Measurements from ENCODE around the gene RUFY3. TPM values are rescaled to one million over a fixed set of nuclear protein-coding genes. Genes with fewer than 3 reads are reported as not detected.

Gene RUFY3
- total and polyA plus RNA-seq, 4 donors = 9.2 to 35.2 (median 15.0) TPM

GRCh38 chr4:70788733-70789132 is 67.0 kb downstream of the RUFY3 start:
- Histone ChIP-seq H3K4me3 (ENCODE audit: low read depth in 1 of 3, low read length in 3 of 3) (no peak overlapping the region), H3K9me3 (ENCODE audit: control insufficient read depth in 4 of 4, low read length in 3 of 4) (no peaks in the 10 kb centered on the region), H3K4me1 (ENCODE audit: control insufficient read depth in 4 of 4, insufficient read depth in 4 of 4, low read length in 3 of 4) (peaks cover 0 to 1% (median under 1%) of the 10 kb centered on the region in 4 donors), H3K9ac (ENCODE audit: low read depth in 1 of 2, low read length in 2 of 2) (no peak overlapping the region), H3K27me3 (ENCODE audit: control insufficient read depth in 4 of 4, insufficient read depth in 4 of 4, low read length in 3 of 4) (no peaks in the 10 kb centered on the region), H3K36me3 (ENCODE audit: control insufficient read depth in 4 of 4, insufficient read depth in 3 of 4, low read depth in 1 of 4, low read length in 3 of 4) (peaks cover 2 to 30% (median 25%) of the 10 kb centered on the region in 4 donors), H3K27ac (ENCODE audit: low read depth in 1 of 2, low read length in 2 of 2) (no peak overlapping the region)
- DNase-seq (ENCODE audit: low spot score) = no peak
- no peak for TF ChIP-seq NR2F2 (IDR thresholded peaks at IDR 0.05)
- TF ChIP-seq RXRA (IDR thresholded peaks at IDR 0.05) = no peak
- no peak for TF ChIP-seq YY1 (IDR thresholded peaks at IDR 0.05)
- TF ChIP-seq FOXA2 (IDR thresholded peaks at IDR 0.05) = no peak
- TF ChIP-seq FOXA1 (IDR thresholded peaks at IDR 0.05) = no peak
- no peak for TF ChIP-seq CTCF (IDR thresholded peaks at IDR 0.05; ENCODE audit: low read depth, low read length, missing input control)
- no peak for TF ChIP-seq JUND (IDR thresholded peaks at IDR 0.05)
- no peak for TF ChIP-seq REST (IDR thresholded peaks at IDR 0.05)
- no peak for TF ChIP-seq HNF4A (conservative IDR thresholded peaks at IDR 0.05)
- no peak for TF ChIP-seq RAD21 (IDR thresholded peaks at IDR 0.05)
- no peak for TF ChIP-seq GABPA (IDR thresholded peaks at IDR 0.05 in 1 of 2, conservative IDR thresholded peaks at IDR 0.05 in 1 of 2)
- no peak for TF ChIP-seq MAX (IDR thresholded peaks at IDR 0.05)
- no peak for TF ChIP-seq ATF3 (IDR thresholded peaks at IDR 0.05)
- 91% methylated on average over 1 of the region's 1 CpG for WGBS

GRCh38 chr4:70793626-70794025 is 71.9 kb downstream of the RUFY3 start:
- Histone ChIP-seq H3K27ac (ENCODE audit: low read depth in 1 of 2, low read length in 2 of 2) (no peak overlapping the region), H3K27me3 (ENCODE audit: control insufficient read depth in 4 of 4, insufficient read depth in 4 of 4, low read length in 3 of 4) (no peaks in the 10 kb centered on the region), H3K9ac (ENCODE audit: low read depth in 1 of 2, low read length in 2 of 2) (no peak overlapping the region), H3K4me1 (ENCODE audit: control insufficient read depth in 4 of 4, insufficient read depth in 4 of 4, low read length in 3 of 4) (peaks cover 0 to 6% (median 2%) of the 10 kb centered on the region in 4 donors), H3K36me3 (ENCODE audit: control insufficient read depth in 4 of 4, insufficient read depth in 3 of 4, low read depth in 1 of 4, low read length in 3 of 4) (peaks cover 0 to 23% (median 18%) of the 10 kb centered on the region in 4 donors), H3K9me3 (ENCODE audit: control insufficient read depth in 4 of 4, low read length in 3 of 4) (no peaks in the 10 kb centered on the region), H3K4me3 (ENCODE audit: low read depth in 1 of 3, low read length in 3 of 3) (no peak overlapping the region)
- WGBS = 50% methylated on average over 6 of the region's 6 CpGs
- TF ChIP-seq CTCF (IDR thresholded peaks at IDR 0.05; ENCODE audit: low read depth, low read length, missing input control) (no peak), YY1 (IDR thresholded peaks at IDR 0.05) (peak; percentile 30), JUND (IDR thresholded peaks at IDR 0.05) (no peak), ZBTB33 (IDR thresholded peaks at IDR 0.05) (no peak), FOXA1 (IDR thresholded peaks at IDR 0.05) (peak; percentile 17), RAD21 (IDR thresholded peaks at IDR 0.05) (peak in 1 of 2 donors; percentile 13), SP1 (IDR thresholded peaks at IDR 0.05) (no peak), ATF3 (IDR thresholded peaks at IDR 0.05) (no peak), RXRA (IDR thresholded peaks at IDR 0.05) (peak in 1 of 2 donors; percentile 30), HNF4A (conservative IDR thresholded peaks at IDR 0.05) (peak; percentile 65 to 75)
- no peak for DNase-seq (ENCODE audit: low spot score)
